K562 (cell line): ENCODE measurements around the gene TRABD. TPM values are rescaled to one million over a fixed set of nuclear protein-coding genes. Genes with fewer than 3 reads are reported as not detected.

ENCODE experiments used
- KLF1 ChIP-seq: fragments of 450-650 bp; IDR thresholded peaks from 2 replicates; pipeline ENCODE4 v1.6.1; 2016; ENCODE audit warnings: missing genetic modification characterization, missing compliant biosample characterization
- MGA ChIP-seq: fragments of 450-650 bp; IDR thresholded peaks from 2 replicates; pipeline ENCODE4 v1.6.1; 2016; ENCODE audit warnings: mild to moderate bottlenecking, moderate library complexity
- ZNF695 ChIP-seq: fragments of 450-650 bp; formaldehyde crosslinking; IDR thresholded peaks from 2 replicates; pipeline ENCODE4 v1.4.0; 2020; ENCODE audit warnings: mild to moderate bottlenecking, moderate library complexity
- polyA plus RNA-seq, 8 experiments: library from polyadenylated mRNA; depleted of rRNA in 4 of 8; stranded (reverse) in 5 of 8; unstranded in 3 of 8; fragments of >200 nt; fragmentation: Nextera tagmentation in 2 of 8; fragmentation: Illumina TruSeq in 1 of 8; extraction: Ambion mirVana in 2 of 8; extraction: Trizol in 1 of 8; gene quantifications; 2 replicates each; pipeline versions ENCODE4 v1.2.1 to v1.2.3, GENCODE V29; 2011 to 2014; ENCODE audit warnings: inconsistent platforms in 1 of 8, missing spikeins in 1 of 8
- total RNA-seq, 7 experiments: library from RNA; depleted of rRNA in 6 of 7; stranded (reverse); fragments of >200 nt in 6 of 7; fragmentation: Illumina TruSeq in 2 of 7; extraction: Trizol in 2 of 7; gene quantifications; 2 replicates each; pipeline versions ENCODE4 v1.2.1 to v1.2.3, GENCODE V29; 2011 to 2021; ENCODE audit warnings: low replicate concordance in 1 of 7
- TF ChIP-seq, protein P1 (sequence below): fragments of 450-650 bp; IDR thresholded peaks from 2 replicates; pipeline ENCODE4 v1.6.1; 2016; ENCODE audit warnings: low read depth
- TF ChIP-seq, protein P2 (sequence below): sonication (generic); formaldehyde crosslinking; IDR thresholded peaks from 2 replicates; pipeline ENCODE4 v1.8.0; 2022; ENCODE audit warnings: missing genetic modification reagents, mild to moderate bottlenecking, moderate library complexity, borderline replicate concordance

Gene TRABD
- total and polyA plus RNA-seq, 9 of the 15 experiments (the other 6 are each of a cell fraction or from before 2014, with no cell fraction given) = 0.08 to 62.9 (median 14.0) TPM

GRCh38 chr22:50148991-50149721, 36.6 kb upstream of the TRABD start (continued):
- TF ChIP-seq, protein P1, sequence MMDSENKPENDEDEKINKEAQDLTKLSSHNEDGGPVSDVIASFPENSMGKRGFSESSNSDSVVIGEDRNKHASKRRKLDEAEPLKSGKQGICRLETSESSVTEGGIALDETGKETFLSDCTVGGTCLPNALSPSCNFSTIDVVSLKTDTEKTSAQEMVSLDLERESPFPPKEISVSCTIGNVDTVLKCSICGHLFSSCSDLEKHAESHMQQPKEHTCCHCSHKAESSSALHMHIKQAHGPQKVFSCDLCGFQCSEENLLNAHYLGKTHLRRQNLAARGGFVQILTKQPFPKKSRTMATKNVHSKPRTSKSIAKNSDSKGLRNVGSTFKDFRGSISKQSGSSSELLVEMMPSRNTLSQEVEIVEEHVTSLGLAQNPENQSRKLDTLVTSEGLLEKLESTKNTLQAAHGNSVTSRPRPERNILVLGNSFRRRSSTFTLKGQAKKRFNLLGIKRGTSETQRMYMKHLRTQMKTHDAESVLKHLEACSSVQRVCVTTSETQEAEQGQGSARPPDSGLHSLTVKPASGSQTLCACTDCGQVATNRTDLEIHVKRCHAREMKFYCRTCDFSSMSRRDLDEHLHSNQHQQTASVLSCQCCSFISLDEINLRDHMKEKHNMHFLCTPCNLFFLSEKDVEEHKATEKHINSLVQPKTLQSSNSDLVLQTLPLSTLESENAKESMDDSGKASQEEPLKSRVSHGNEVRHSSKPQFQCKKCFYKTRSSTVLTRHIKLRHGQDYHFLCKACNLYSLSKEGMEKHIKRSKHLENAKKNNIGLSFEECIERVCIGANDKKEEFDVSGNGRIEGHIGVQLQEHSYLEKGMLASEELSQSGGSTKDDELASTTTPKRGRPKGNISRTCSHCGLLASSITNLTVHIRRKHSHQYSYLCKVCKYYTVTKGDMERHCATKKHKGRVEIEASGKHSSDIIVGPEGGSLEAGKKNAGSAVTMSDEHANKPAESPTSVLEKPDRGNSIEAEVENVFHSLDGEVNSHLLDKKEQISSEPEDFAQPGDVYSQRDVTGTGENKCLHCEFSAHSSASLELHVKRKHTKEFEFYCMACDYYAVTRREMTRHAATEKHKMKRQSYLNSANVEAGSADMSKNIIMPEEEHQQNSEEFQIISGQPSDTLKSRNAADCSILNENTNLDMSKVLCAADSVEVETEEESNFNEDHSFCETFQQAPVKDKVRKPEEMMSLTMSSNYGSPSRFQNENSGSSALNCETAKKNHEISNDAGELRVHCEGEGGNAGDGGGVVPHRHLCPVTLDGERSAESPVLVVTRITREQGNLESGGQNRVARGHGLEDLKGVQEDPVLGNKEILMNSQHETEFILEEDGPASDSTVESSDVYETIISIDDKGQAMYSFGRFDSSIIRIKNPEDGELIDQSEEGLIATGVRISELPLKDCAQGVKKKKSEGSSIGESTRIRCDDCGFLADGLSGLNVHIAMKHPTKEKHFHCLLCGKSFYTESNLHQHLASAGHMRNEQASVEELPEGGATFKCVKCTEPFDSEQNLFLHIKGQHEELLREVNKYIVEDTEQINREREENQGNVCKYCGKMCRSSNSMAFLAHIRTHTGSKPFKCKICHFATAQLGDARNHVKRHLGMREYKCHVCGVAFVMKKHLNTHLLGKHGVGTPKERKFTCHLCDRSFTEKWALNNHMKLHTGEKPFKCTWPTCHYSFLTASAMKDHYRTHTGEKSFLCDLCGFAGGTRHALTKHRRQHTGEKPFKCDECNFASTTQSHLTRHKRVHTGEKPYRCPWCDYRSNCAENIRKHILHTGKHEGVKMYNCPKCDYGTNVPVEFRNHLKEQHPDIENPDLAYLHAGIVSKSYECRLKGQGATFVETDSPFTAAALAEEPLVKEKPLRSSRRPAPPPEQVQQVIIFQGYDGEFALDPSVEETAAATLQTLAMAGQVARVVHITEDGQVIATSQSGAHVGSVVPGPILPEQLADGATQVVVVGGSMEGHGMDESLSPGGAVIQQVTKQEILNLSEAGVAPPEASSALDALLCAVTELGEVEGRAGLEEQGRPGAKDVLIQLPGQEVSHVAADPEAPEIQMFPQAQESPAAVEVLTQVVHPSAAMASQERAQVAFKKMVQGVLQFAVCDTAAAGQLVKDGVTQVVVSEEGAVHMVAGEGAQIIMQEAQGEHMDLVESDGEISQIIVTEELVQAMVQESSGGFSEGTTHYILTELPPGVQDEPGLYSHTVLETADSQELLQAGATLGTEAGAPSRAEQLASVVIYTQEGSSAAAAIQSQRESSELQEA = no peak
- TF ChIP-seq MGA (0 out of 2 replicates have a peak, but pooled peaks have one; percentile 20), KLF1 (no peak), ZNF695 (no peak)
- TF ChIP-seq, protein P2, sequence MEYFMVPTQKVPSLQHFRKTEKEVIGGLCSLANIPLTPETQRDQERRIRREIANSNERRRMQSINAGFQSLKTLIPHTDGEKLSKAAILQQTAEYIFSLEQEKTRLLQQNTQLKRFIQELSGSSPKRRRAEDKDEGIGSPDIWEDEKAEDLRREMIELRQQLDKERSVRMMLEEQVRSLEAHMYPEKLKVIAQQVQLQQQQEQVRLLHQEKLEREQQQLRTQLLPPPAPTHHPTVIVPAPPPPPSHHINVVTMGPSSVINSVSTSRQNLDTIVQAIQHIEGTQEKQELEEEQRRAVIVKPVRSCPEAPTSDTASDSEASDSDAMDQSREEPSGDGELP = peak; percentile 52; the same call in 1 of the 2 replicates
